Activated T-helper 9 cell treated with anti-CD3 and anti-CD28 coated beads, Interleukin-2, amount 50 U/mL, for 16 hours (primary cell): ENCODE measurements around the gene VWA8.
"Not testable (repeated sequence)": the region's sequence is repeated elsewhere in the genome, so short reads cannot be mapped to it uniquely, and the experiment has no call there.

ENCODE experiments used
- DNase-seq: peaks from one replicate; pipeline ENCODE4 v3.0.0-alpha.2; 2020; ENCODE audit warnings: low read depth

The VWA8 gene

GRCh38 chr13:41587490-41587889 is 373.4 kb downstream of the VWA8 start:
- DNase-seq, result no peak

- no peak for DNase-seq
These were observed 374.7 kb downstream of the VWA8 start for GRCh38 chr13:41586216-41586615.

GRCh38 chr13:41582027-41582463 is 378.9 kb downstream of the VWA8 start:
- no peak for DNase-seq

GRCh38 chr13:41580345-41580744 is 380.6 kb downstream of the VWA8 start:
- no peak for DNase-seq

- no peak for DNase-seq
These were observed 381.0 kb downstream of the VWA8 start for GRCh38 chr13:41579881-41580280.

- no peak for DNase-seq
These were observed 381.7 kb downstream of the VWA8 start for GRCh38 chr13:41579168-41579567.

GRCh38 chr13:41578371-41578770 is 382.5 kb downstream of the VWA8 start:
- DNase-seq, result no peak

- no peak for DNase-seq
These were observed 383.5 kb downstream of the VWA8 start for GRCh38 chr13:41577436-41577835.

GRCh38 chr13:41573640-41574039 is 387.3 kb downstream of the VWA8 start:
- DNase-seq, result not testable (repeated sequence)

GRCh38 chr13:41571817-41572340 is 389.0 kb downstream of the VWA8 start:
- not testable (repeated sequence) for DNase-seq

- DNase-seq, result no peak
These were observed 391.9 kb downstream of the VWA8 start for GRCh38 chr13:41568972-41569351.

- DNase-seq, result no peak
These were observed 392.6 kb downstream of the VWA8 start for GRCh38 chr13:41568143-41568971.

- no peak for DNase-seq
These were observed 393.5 kb downstream of the VWA8 start for GRCh38 chr13:41567363-41567762.

- no peak for DNase-seq
These were observed 395.1 kb downstream of the VWA8 start for GRCh38 chr13:41565846-41566245.

- no peak for DNase-seq
These were observed 395.7 kb downstream of the VWA8 start for GRCh38 chr13:41565216-41565615.

- DNase-seq, result no peak
These were observed 396.9 kb downstream of the VWA8 start for GRCh38 chr13:41563984-41564365.

GRCh38 chr13:41563341-41563983 is 397.4 kb downstream of the VWA8 start:
- no peak for DNase-seq

GRCh38 chr13:41562541-41563178 is 398.2 kb downstream of the VWA8 start:
- DNase-seq, result no peak

GRCh38 chr13:41562083-41562482 is 398.8 kb downstream of the VWA8 start:
- no peak for DNase-seq

- DNase-seq, result no peak
These were observed 399.7 kb downstream of the VWA8 start for GRCh38 chr13:41561170-41561569.

GRCh38 chr13:41558781-41559560 is 401.9 kb downstream of the VWA8 start:
- no peak for DNase-seq

GRCh38 chr13:41557719-41558118 is 403.2 kb downstream of the VWA8 start:
- no peak for DNase-seq
